ENCODE measurements around the gene NCCRP1. TPM values are rescaled to one million over a fixed set of nuclear protein-coding genes. Genes with fewer than 3 reads are reported as not detected.

NCCRP1 gene
- total RNA-seq, 1 experiment from 2014 or later, result 0.46 TPM

DNA sequence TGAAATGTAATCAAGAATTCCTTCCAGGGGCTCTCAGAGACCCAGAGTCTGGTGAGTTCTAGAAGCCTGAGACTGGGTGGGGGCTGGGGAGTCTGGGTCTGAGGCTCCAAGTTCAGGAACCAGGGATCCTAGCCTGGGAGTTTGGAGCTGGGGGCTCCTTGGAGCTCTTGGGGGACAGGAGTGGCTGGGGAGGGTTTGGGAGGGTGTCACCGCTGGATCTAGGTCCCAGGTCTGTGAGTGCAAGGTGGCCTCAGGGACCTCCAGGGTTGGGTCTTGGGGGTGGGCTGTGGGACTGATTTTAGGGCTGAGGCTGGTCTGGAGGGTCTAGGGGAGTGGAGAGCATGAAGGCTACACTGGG, 6.2 kb downstream of the NCCRP1 start:
- DNase-seq (ENCODE audit: low read depth, low spot score), result no peak
- intact Hi-C loops (cut with micrococcal nuclease; ENCODE audit: unreplicated experiment), result no loop called here
- TF ChIP-seq POLR2AphosphoS5 (IDR thresholded peaks at IDR 0.05; ENCODE audit: low read depth, low read length), result no peak
- TF ChIP-seq SIN3A (IDR thresholded peaks at IDR 0.05; ENCODE audit: borderline replicate concordance, insufficient read depth, low read depth, low read length), result no peak
- TF ChIP-seq, protein P1, sequence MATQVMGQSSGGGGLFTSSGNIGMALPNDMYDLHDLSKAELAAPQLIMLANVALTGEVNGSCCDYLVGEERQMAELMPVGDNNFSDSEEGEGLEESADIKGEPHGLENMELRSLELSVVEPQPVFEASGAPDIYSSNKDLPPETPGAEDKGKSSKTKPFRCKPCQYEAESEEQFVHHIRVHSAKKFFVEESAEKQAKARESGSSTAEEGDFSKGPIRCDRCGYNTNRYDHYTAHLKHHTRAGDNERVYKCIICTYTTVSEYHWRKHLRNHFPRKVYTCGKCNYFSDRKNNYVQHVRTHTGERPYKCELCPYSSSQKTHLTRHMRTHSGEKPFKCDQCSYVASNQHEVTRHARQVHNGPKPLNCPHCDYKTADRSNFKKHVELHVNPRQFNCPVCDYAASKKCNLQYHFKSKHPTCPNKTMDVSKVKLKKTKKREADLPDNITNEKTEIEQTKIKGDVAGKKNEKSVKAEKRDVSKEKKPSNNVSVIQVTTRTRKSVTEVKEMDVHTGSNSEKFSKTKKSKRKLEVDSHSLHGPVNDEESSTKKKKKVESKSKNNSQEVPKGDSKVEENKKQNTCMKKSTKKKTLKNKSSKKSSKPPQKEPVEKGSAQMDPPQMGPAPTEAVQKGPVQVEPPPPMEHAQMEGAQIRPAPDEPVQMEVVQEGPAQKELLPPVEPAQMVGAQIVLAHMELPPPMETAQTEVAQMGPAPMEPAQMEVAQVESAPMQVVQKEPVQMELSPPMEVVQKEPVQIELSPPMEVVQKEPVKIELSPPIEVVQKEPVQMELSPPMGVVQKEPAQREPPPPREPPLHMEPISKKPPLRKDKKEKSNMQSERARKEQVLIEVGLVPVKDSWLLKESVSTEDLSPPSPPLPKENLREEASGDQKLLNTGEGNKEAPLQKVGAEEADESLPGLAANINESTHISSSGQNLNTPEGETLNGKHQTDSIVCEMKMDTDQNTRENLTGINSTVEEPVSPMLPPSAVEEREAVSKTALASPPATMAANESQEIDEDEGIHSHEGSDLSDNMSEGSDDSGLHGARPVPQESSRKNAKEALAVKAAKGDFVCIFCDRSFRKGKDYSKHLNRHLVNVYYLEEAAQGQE (IDR thresholded peaks at IDR 0.05; ENCODE audit: insufficient read depth in 1 of 2, low read depth in 2 of 2, low read length in 1 of 2), result no peak
- TF ChIP-seq, protein P2, sequence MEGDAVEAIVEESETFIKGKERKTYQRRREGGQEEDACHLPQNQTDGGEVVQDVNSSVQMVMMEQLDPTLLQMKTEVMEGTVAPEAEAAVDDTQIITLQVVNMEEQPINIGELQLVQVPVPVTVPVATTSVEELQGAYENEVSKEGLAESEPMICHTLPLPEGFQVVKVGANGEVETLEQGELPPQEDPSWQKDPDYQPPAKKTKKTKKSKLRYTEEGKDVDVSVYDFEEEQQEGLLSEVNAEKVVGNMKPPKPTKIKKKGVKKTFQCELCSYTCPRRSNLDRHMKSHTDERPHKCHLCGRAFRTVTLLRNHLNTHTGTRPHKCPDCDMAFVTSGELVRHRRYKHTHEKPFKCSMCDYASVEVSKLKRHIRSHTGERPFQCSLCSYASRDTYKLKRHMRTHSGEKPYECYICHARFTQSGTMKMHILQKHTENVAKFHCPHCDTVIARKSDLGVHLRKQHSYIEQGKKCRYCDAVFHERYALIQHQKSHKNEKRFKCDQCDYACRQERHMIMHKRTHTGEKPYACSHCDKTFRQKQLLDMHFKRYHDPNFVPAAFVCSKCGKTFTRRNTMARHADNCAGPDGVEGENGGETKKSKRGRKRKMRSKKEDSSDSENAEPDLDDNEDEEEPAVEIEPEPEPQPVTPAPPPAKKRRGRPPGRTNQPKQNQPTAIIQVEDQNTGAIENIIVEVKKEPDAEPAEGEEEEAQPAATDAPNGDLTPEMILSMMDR (IDR thresholded peaks at IDR 0.05), result no peak
- no peak for TF ChIP-seq TCF7L2 (IDR thresholded peaks at IDR 0.05; ENCODE audit: low read depth, low read length)
- in situ Hi-C loops (cut with HindIII; ENCODE audit: low pct_unique_long_range_greater_than_20kb, low sequenced_read_pairs), result no loop called here
- ATAC-seq, result no peak
- Histone ChIP-seq H3K4me1 (ENCODE audit: control insufficient read depth, insufficient read depth, low read length) (peaks cover 5% of the 10 kb centered on the region), H3K27ac (ENCODE audit: low read length) (no peak overlapping the region), H3K36me3 (ENCODE audit: control insufficient read depth, insufficient read depth, low read length) (no peaks in the 10 kb centered on the region), H3K9me3 (ENCODE audit: control insufficient read depth, insufficient read depth, low read depth, low read length) (no peaks in the 10 kb centered on the region), H3K4me3 (ENCODE audit: low read depth in 2 of 2, low read length in 2 of 2) (no peak overlapping the region), H3K27me3 (ENCODE audit: control insufficient read depth, insufficient read depth, low read length) (peaks cover 3% of the 10 kb centered on the region; the same call in 1 of the 2 replicates)
- no TSS peak for BruUV-seq (replicated peaks)
- POLR2A ChIA-PET, result interaction anchor here (0.6 to 1.1 kb wide), 3 partner anchors 9 to 139 kb away, joined by 5 to 10 read pairs (median 7); partner anchors contain the start of gene SAMD4B
- CTCF ChIA-PET, result interaction anchor here (0.5 to 1.5 kb wide), 3 partner anchors 9 to 589 kb away, joined by 4 to 7 read pairs (median 4); no protein-coding TSS in a partner anchor

DNA sequence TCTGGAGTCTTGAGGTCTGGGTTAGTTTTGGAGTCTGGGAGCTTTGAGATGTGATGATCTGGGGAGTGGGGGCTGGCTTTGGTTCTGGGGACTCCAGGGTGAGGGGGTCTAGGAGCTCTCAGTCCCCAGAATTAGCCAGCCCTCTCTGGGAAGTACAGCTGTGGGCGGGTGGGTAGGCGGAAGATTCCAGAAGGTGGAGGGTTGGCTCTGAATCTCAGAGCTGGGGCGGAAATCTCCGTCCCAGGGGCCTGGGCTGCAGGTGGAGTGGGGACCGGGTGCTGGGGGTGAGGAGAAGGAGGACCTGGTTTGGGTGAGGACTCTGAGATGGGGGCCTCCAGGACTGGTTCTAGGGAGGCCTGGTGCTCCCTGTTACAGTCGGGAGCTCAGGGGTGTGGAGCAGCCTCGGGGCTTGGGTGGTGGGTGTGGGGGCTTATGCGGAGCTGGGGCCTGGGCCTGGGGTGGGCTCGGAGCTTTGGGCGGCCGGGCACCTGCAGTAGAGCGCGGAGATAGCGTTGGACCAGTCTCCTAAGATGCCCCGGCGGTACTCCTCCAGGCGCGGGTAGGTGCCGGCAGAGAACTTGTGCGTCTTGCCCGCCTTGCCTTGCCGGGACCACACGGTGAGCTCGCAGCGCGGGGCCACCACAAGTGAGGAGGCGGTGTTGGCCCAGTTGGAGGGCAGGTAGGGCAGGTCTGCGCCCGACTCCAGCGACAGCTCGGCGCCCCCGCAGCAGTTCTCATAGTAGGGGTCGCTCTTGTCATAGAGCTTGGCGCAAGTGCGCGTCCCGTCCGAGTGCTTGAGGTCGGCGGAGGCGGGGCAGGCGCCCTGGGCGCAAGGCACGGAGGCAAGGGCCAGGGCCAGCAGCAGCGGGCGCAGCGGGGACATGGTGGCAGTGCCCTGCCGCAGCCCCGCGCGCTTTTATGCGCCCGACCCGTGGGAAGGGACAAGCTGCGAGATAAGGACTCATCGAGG, 6.9 kb downstream of the NCCRP1 start, which contains the start of gene SYCN:
Gene SYCN, minus strand, starts transcription at position 892 of the 970 bp plus-strand sequence. Its CDS starts 9 bp downstream, at position 883.
- TF ChIP-seq, protein P2 (IDR thresholded peaks at IDR 0.05), result no peak
- TF ChIP-seq TCF7L2 (IDR thresholded peaks at IDR 0.05; ENCODE audit: low read depth, low read length) (no peak), SIN3A (IDR thresholded peaks at IDR 0.05; ENCODE audit: borderline replicate concordance, insufficient read depth, low read depth, low read length) (no peak), POLR2AphosphoS5 (IDR thresholded peaks at IDR 0.05; ENCODE audit: low read depth, low read length) (no peak)
- TF ChIP-seq, protein P1 (IDR thresholded peaks at IDR 0.05; ENCODE audit: insufficient read depth in 1 of 2, low read depth in 2 of 2, low read length in 1 of 2), result no peak
- no peak within 1 kb of the TSS for H3K27ac ChIP-seq (ENCODE audit: low read length)
- CTCF ChIA-PET, result interaction anchor here (0.6 to 1.5 kb wide), 12 partner anchors 9 to 566 kb away, joined by 3 to 14 read pairs (median 3); no protein-coding TSS in a partner anchor

More for the DNA sequence above, 6.9 kb downstream of the NCCRP1 start, which contains the start of gene SYCN:
- BruUV-seq (replicated peaks), result no TSS peak
- Histone ChIP-seq H3K27me3 (ENCODE audit: control insufficient read depth, insufficient read depth, low read length) (peaks cover 3% of the 10 kb centered on the region; the same call in 1 of the 2 replicates), H3K4me1 (ENCODE audit: control insufficient read depth, insufficient read depth, low read length) (peaks cover 5% of the 10 kb centered on the region), H3K36me3 (ENCODE audit: control insufficient read depth, insufficient read depth, low read length) (no peaks in the 10 kb centered on the region), H3K9me3 (ENCODE audit: control insufficient read depth, insufficient read depth, low read depth, low read length) (no peaks in the 10 kb centered on the region), H3K4me3 (ENCODE audit: low read depth in 2 of 2, low read length in 2 of 2) (peak within 1 kb of the TSS in 1 of 2 experiments; percentile 10; a peak in 1 of 4 replicates)
- intact Hi-C loops (cut with micrococcal nuclease; ENCODE audit: unreplicated experiment) (no loop called here), in situ Hi-C loops (cut with HindIII; ENCODE audit: low pct_unique_long_range_greater_than_20kb, low sequenced_read_pairs) (no loop called here)
- no peak for DNase-seq (ENCODE audit: low read depth, low spot score)
- POLR2A ChIA-PET, result interaction anchor here (0.5 to 0.7 kb wide), 4 partner anchors 8 to 214 kb away, joined by 3 to 7 read pairs (median 5); partner anchors contain the start of gene SAMD4B
- ATAC-seq, result peak; percentile 31

All from Panc1 (cell line).